Putamen (tissue), 1 donor: ENCODE results near the gene TEX26.
A peak's percentile ranks its signal among the peaks of the same experiment; 100 is the strongest.

ENCODE experiments used
- DNase-seq: peaks from one replicate; pipeline ENCODE4 v3.0.0-alpha.2; 2016; ENCODE audit warnings: low spot score

Gene TEX26

DNA sequence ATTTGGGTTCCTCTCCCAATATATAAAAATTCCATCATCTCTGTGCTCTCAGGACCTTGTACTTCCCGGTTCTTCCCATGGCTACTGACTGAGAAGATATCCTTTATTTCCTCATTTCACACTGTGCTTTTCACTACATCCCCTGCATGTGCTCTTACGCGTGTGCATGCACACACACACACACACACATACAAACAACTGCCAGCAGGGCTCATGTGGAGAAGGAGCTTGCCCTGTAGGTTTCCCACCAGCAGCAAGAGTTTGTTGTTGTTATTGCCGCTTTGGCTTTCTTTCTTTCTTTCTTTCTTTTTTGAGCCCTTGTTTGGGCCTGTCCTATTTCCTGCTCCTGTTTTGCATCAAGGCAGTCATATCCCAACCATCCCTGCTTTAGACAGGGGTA is 43.6 kb downstream of the TEX26 start:
- DNase-seq: no peak

DNA sequence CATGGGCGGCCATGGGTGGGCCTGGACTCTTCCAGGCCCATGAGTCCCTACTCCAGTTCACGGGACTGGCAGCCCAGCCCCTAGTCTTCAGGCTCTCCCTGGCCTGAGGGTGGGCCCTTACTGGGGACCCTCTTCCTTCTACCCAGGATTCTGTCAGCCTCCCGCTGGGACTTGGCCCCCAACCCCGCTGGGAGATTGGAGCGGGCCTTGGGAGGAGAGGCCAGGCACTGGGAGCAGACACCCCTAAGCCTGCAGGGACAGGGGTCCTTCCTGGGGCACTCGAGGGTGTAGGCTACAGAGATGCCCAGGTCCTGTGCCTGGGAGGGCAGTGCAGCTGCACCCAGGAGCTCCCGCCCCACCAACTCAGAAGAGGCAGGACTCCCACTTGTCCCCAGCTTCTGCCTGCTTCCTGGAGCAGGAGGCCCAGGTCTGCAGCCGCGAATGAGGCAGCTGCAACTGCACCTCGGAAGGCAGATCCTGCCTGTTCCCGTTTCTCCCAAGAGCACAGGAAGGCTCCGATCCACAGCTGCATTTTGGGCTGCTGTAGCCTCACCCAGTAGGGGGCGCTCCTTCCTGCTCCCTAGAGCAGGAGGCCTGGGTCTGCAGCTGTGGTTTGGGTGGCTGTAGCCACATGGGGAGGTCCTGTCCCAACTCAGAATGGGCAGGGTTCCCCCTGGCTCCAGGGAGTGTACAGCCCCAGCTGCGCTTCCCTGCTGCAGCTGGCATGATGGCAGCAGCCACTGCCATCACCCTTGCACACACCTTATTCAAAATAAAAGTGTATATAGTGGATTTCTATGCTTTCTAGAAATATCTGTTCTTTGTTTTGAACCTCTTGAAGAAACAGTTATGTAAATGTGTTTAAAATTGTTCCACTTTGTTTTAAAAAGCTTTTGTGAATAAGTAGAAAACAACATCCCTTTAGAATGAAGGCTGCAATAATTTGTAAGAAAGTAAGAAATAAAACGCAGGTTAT is 46.8 kb downstream of the TEX26 start:
- DNase-seq: no peak

GRCh38 chr13:30982506-30982905 is 50.0 kb downstream of the TEX26 start:
- no peak for DNase-seq

- no peak for DNase-seq
These were observed 50.5 kb downstream of the TEX26 start for GRCh38 chr13:30982906-30983305.

- DNase-seq: no peak
These were observed 51.0 kb downstream of the TEX26 start for GRCh38 chr13:30983431-30983830.

DNA sequence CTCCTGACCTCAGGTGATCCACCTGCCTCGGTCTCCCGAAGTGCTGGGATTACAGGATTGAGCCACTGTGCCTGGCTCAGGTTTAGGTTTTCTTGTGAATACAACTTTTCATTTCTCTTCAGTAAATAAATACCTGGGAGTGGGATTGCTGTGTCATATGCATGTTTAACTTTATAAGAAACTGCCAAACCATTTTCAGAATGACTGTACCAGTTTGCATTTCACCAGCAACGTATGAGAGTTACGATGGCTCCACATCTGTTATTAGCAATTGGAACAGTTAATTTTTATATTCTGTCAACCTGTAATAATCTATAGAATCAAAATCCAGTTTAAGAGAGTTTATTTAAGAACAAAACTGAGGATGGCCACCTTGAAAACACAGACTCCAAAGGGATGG is 52.2 kb downstream of the TEX26 start:
- DNase-seq: no peak

GRCh38 chr13:30985637-30986205 is 53.3 kb downstream of the TEX26 start:
- no peak for DNase-seq

GRCh38 chr13:30991184-30991583 is 58.7 kb downstream of the TEX26 start:
- no peak for DNase-seq

- no peak for DNase-seq
These were observed 59.5 kb downstream of the TEX26 start for GRCh38 chr13:30991922-30992321.

GRCh38 chr13:30995331-30995730 is 62.9 kb downstream of the TEX26 start:
- DNase-seq: no peak

DNA sequence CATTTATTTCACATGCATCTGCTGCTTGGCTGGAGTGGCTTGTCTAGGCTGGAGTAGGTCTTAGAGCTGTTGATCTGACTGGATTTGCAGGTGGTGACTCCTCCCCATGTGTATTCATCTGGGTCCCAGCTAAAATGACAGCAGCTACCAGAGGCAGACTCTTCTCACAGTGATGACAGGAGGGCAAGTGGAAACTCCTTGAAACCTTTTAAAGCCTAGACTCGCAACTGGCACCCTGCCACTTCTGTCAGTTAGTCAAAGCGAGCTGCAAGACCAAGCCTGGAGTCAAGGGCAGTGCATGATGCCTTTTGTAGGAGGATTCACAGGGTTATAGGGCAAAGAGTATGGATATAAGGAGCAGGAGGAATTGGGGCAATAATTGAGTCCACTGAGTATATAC is 65.2 kb downstream of the TEX26 start:
- DNase-seq: no peak

GRCh38 chr13:30998136-30999088 is 66.0 kb downstream of the TEX26 start:
- DNase-seq: peak; percentile 39

GRCh38 chr13:31000889-31001288 is 68.4 kb downstream of the TEX26 start:
- no peak for DNase-seq

DNA sequence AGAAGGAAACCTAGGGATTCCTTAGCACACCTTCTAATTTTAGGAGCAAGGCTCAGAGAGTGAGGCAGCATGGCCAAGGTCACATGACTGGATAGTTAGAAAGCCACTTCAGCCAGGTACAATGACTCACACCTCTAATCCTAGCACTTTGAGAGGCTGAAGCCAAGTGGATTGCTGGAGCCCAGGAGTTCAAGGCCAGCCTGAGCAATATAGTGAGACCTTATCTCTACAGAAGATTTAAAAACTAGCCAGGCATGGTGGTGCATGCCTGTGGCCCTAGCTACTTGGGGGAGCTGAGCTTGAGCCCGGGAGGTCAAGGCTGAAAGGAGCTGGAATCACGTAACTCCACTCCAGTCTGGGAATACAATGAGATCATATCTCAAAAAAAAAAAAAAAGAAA is 69.2 kb downstream of the TEX26 start:
- DNase-seq: no peak

GRCh38 chr13:31005066-31005465 is 72.6 kb downstream of the TEX26 start:
- DNase-seq: no peak

DNA sequence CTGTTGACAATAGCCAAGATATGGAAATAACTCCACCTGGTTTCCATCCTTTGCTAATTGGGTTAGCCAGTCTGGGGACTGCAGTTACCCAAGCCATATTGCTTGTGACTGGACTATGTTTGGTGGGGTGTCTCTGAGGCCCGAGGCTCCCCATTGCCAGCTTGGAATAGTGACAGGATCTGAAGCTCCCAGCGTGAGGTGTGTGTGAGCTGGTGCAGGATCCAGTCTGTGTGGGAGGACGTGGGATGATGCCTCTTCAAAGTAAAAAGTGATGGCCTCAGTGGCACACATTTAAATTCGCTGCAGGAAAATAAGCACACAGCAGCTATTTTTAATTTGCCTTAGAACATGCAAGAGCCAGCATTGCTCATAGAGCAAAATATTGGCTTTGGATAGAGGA is 75.0 kb downstream of the TEX26 start:
- peak; percentile 30 for DNase-seq

GRCh38 chr13:31008400-31009115 is 76.1 kb downstream of the TEX26 start:
- DNase-seq: no peak

DNA sequence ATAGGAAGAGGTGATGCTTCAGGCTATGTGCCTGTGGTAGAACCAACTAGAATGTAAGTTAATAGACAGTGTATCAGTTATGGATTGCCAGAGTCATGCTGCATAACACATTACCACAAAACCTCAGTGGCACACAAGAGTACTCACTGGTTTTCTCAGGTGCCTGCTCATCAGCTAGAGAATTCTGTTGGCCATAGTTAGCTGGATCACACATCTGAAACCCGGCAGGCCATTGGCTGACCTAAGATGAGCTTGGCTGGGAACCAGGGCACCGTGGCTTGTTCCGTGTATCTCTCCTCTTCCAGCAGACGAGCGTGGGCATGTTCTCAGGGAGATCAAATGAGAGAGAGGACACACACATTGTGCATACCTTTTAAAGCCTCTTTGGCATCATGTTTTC is 76.7 kb downstream of the TEX26 start:
- no peak for DNase-seq

DNA sequence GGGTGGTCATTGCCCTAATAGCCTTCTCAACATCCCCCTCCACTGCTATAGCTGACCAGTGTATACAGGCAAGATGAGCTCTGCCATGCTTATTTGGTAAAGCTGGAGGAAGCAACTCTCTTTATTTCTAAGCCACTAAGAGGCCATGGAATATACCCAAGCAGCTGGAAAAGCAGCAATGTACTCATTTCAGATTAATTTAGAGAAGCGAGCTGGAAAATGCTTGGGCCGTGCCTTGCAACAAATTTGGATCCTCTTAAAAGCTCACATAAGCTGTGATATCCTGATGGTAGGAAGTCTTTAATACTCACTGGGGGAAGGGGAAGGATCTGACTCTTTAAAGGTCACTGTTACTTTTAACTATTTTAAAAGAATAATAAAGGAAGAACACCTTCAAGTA is 77.8 kb downstream of the TEX26 start:
- no peak for DNase-seq

- no peak for DNase-seq
These were observed 78.9 kb downstream of the TEX26 start for GRCh38 chr13:31011193-31011860.
